Peyer's patch (tissue), 4 donors: ENCODE measurements around the gene PRKAG3. TPM values are rescaled to one million over a fixed set of nuclear protein-coding genes. Genes with fewer than 3 reads are reported as not detected.

ENCODE experiments used
- DNase-seq, 3 donors: peaks; one replicate each; pipeline ENCODE4 v3.0.0-alpha.2; 2017 to 2019
- H3K27ac ChIP-seq, 4 donors: fragments of 200-600 bp; sonication (generic); one replicate each; pipeline ENCODE4 v1.5.1; 2016 to 2019
- H3K27me3 ChIP-seq, 2 donors: fragments of 200-600 bp; sonication (generic); one replicate each; pipeline ENCODE4 v1.5.1; 2019
- H3K36me3 ChIP-seq, 3 donors: fragments of 200-600 bp; sonication (generic); one replicate each; pipeline ENCODE4 v1.5.1; 2016 to 2019
- H3K4me1 ChIP-seq, 4 donors: fragments of 200-600 bp; sonication (generic); one replicate each; pipeline ENCODE4 v1.5.1; 2016 to 2019
- H3K4me3 ChIP-seq, 4 donors: fragments of 200-600 bp; sonication (generic); 1 replicate in 3 of 4; 2 replicates in 1 of 4; pipeline ENCODE4 v1.5.1; 2016 to 2019; ENCODE audit warnings: mild to moderate bottlenecking in 1 of 4
- H3K9me3 ChIP-seq, 4 donors: fragments of 200-600 bp; sonication (generic); one replicate each; pipeline ENCODE4 v1.5.1; 2016 to 2019; ENCODE audit warnings: mild to moderate bottlenecking in 1 of 4
- CTCF ChIP-seq, 6 experiments: fragments of 450-650 bp in 4 of 6; fragments of 200-600 bp in 2 of 6; sonication (generic) in 1 of 6; IDR thresholded peaks; one replicate each; pipeline ENCODE4 v1.5.1; 2017 to 2019; ENCODE audit warnings: antibody characterized with exemption in 6 of 6, mild to moderate bottlenecking in 3 of 6, moderate library complexity in 1 of 6
- POLR2A ChIP-seq, 2 donors: fragments of 450-650 bp; IDR thresholded peaks; one replicate each; pipeline ENCODE4 v1.5.1; 2017; ENCODE audit warnings: antibody characterized with exemption in 2 of 2, mild to moderate bottlenecking in 2 of 2, moderate library complexity in 2 of 2
- total RNA-seq, 4 donors: library from RNA; depleted of rRNA; stranded (reverse); fragments of >200 nt; gene quantifications; one replicate each; pipeline ENCODE4 v1.1.0, GENCODE V29; 2016

The PRKAG3 gene
- total RNA-seq, 4 donors from 2014 or later = not detected

- Histone ChIP-seq H3K4me1 (peaks cover 0 to 11% (median 0%) of the 10 kb centered on the region in 4 donors), H3K27me3 (no peaks in the 10 kb centered on the region), H3K36me3 (no peaks in the 10 kb centered on the region), H3K9me3 (no peaks in the 10 kb centered on the region), H3K4me3 (no peak overlapping the region), H3K27ac (no peak overlapping the region)
- TF ChIP-seq POLR2A (IDR thresholded peaks at IDR 0.05) (no peak), CTCF (IDR thresholded peaks at IDR 0.05) (no peak)
- no peak for DNase-seq
Observed at GRCh38 chr2:218788529-218789255, 42.9 kb downstream of the PRKAG3 start.

- H3K27ac ChIP-seq = no peak overlapping the region
- H3K4me3 ChIP-seq = no peak overlapping the region
- no peak for DNase-seq
- no peaks in the 10 kb centered on the region for H3K27me3 ChIP-seq
- H3K36me3 ChIP-seq = no peaks in the 10 kb centered on the region
- H3K4me1 ChIP-seq = peaks cover 0 to 16% (median 0%) of the 10 kb centered on the region in 4 donors
- no peak for TF ChIP-seq CTCF (IDR thresholded peaks at IDR 0.05)
- TF ChIP-seq POLR2A (IDR thresholded peaks at IDR 0.05) = no peak
- H3K9me3 ChIP-seq = no peaks in the 10 kb centered on the region
Observed at GRCh38 chr2:218786133-218786532, 45.5 kb downstream of the PRKAG3 start.

GRCh38 chr2:218785103-218785502, 46.5 kb downstream of the PRKAG3 start:
- Histone ChIP-seq H3K4me3 (no peak overlapping the region), H3K27ac (no peak overlapping the region), H3K36me3 (no peaks in the 10 kb centered on the region), H3K9me3 (no peaks in the 10 kb centered on the region), H3K4me1 (peaks cover 0 to 16% (median 0%) of the 10 kb centered on the region in 4 donors), H3K27me3 (no peaks in the 10 kb centered on the region)
- DNase-seq = peak in 1 of 3 donors; percentile 49
- TF ChIP-seq POLR2A (IDR thresholded peaks at IDR 0.05) (no peak), CTCF (IDR thresholded peaks at IDR 0.05) (peak in 3 of 6 experiments; percentile 11 to 28 (median 18))

GRCh38 chr2:218783688-218784087, 47.9 kb downstream of the PRKAG3 start:
- no peak for TF ChIP-seq POLR2A (IDR thresholded peaks at IDR 0.05)
- TF ChIP-seq CTCF (IDR thresholded peaks at IDR 0.05) = no peak
- Histone ChIP-seq H3K9me3 (no peaks in the 10 kb centered on the region), H3K4me1 (peaks cover 0 to 16% (median 0%) of the 10 kb centered on the region in 4 donors), H3K36me3 (no peaks in the 10 kb centered on the region), H3K27me3 (no peaks in the 10 kb centered on the region), H3K27ac (peak overlapping the region in 1 of 4 donors; percentile 33), H3K4me3 (peak overlapping the region in 2 of 4 donors; percentile 88 to 90)
- no peak for DNase-seq

GRCh38 chr2:218782528-218782844, 49.1 kb downstream of the PRKAG3 start:
- Histone ChIP-seq H3K4me3 (peak overlapping the region; percentile 29 to 90 (median 70)), H3K27ac (peak overlapping the region; percentile 59 to 95 (median 90)), H3K9me3 (peaks cover 0 to under 1% (median 0%) of the 10 kb centered on the region in 4 donors), H3K27me3 (no peaks in the 10 kb centered on the region), H3K36me3 (no peaks in the 10 kb centered on the region), H3K4me1 (peaks cover 0 to 16% (median 0%) of the 10 kb centered on the region in 4 donors)
- peak in 1 of 3 donors; percentile 78 for DNase-seq
- TF ChIP-seq CTCF (IDR thresholded peaks at IDR 0.05) (no peak), POLR2A (IDR thresholded peaks at IDR 0.05) (no peak)
